Measurements from ENCODE around the gene GPR18.

DNA sequence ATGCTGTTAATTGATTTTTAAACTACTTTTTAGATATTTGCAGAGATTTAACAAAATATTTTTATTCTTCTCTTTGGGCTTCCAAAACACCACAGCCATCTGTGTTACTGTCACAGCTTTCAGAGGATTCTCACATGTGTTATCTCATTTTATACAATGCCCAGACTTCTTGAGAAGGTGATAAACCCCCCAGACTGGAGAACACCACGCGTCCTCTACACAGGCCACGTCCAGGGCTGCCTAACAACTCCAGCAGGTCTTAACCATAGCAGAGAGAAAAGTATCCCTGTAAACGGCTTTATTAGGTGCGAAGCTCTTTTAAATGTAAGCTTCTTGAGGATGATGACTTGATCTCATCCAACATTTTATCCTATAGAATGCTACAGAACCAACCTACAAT, 47.0 kb upstream of the GPR18 start:
- TF ChIP-seq CTCF (conservative IDR thresholded peaks at IDR 0.05; ENCODE audit: low read length) (no peak), EZH2phosphoT487 (IDR thresholded peaks at IDR 0.05; ENCODE audit: borderline replicate concordance, low read depth, low read length) (no peak)

Measured in OCI-LY7 (cell line).